ENCODE results near the gene OSBPL10.

The OSBPL10 gene

GRCh38 chr3:31798840-31799239, 182.2 kb downstream of the OSBPL10 start:
- ATAC-seq, result no peak
- TF ChIP-seq OSR1 (CRISPR knock-in tag; IDR thresholded peaks at IDR 0.05) (no peak), ARNTL (CRISPR knock-in tag; IDR thresholded peaks at IDR 0.05; ENCODE audit: borderline replicate concordance, low read depth) (no peak), ZC3H10 (CRISPR knock-in tag; IDR thresholded peaks at IDR 0.05) (no peak), PATZ1 (CRISPR knock-in tag; IDR thresholded peaks at IDR 0.05; ENCODE audit: borderline replicate concordance) (no peak), ZNF565 (CRISPR knock-in tag; conservative IDR thresholded peaks at IDR 0.05; ENCODE audit: low read depth) (no peak), BACH2 (CRISPR knock-in tag; IDR thresholded peaks at IDR 0.05; ENCODE audit: borderline replicate concordance) (no peak), ZFP30 (CRISPR knock-in tag; IDR thresholded peaks at IDR 0.05) (no peak), ZNF70 (CRISPR knock-in tag; IDR thresholded peaks at IDR 0.05) (no peak), SNAI2 (CRISPR knock-in tag; IDR thresholded peaks at IDR 0.05) (no peak), ISL1 (CRISPR knock-in tag; IDR thresholded peaks at IDR 0.05) (no peak)
- TF ChIP-seq, protein P1, sequence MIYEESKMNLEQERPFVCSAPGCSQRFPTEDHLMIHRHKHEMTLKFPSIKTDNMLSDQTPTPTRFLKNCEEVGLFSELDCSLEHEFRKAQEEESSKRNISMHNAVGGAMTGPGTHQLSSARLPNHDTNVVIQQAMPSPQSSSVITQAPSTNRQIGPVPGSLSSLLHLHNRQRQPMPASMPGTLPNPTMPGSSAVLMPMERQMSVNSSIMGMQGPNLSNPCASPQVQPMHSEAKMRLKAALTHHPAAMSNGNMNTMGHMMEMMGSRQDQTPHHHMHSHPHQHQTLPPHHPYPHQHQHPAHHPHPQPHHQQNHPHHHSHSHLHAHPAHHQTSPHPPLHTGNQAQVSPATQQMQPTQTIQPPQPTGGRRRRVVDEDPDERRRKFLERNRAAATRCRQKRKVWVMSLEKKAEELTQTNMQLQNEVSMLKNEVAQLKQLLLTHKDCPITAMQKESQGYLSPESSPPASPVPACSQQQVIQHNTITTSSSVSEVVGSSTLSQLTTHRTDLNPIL (CRISPR knock-in tag; IDR thresholded peaks at IDR 0.05; ENCODE audit: low read depth), result no peak

- TF ChIP-seq, protein P1 (CRISPR knock-in tag; IDR thresholded peaks at IDR 0.05; ENCODE audit: low read depth), result no peak
- no peak for TF ChIP-seq PATZ1 (CRISPR knock-in tag; IDR thresholded peaks at IDR 0.05; ENCODE audit: borderline replicate concordance)
- no peak for TF ChIP-seq ZNF565 (CRISPR knock-in tag; conservative IDR thresholded peaks at IDR 0.05; ENCODE audit: low read depth)
- no peak for ATAC-seq
Observed at GRCh38 chr3:31793821-31794220, 187.2 kb downstream of the OSBPL10 start.

DNA sequence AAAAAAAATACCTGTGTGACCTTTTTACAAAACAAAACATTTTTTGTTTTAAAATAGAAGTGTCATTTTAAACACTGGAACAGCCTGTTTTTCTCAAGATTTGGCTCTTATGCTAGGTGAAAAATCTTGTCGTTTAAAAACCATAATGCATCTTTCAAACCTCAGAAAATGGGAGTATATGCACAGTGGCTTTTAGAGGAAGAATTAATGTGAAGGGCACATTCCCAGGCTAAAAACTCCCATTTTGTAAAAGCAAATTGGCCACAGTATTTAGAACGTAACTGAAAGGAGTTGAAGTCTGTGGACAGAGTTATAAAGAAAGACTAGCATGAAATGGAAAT, 190.0 kb downstream of the OSBPL10 start:
- no peak for TF ChIP-seq CSDC2 (CRISPR knock-in tag; IDR thresholded peaks at IDR 0.05)
- no peak for ATAC-seq

- no peak for ATAC-seq
- TF ChIP-seq, protein P1 (CRISPR knock-in tag; IDR thresholded peaks at IDR 0.05; ENCODE audit: low read depth), result no peak
- no peak for TF ChIP-seq ARNTL (CRISPR knock-in tag; IDR thresholded peaks at IDR 0.05; ENCODE audit: borderline replicate concordance, low read depth)
- TF ChIP-seq POU6F1 (CRISPR knock-in tag; IDR thresholded peaks at IDR 0.05; ENCODE audit: borderline replicate concordance, low read depth), result no peak
- TF ChIP-seq SNAI2 (CRISPR knock-in tag; IDR thresholded peaks at IDR 0.05), result no peak
- TF ChIP-seq, protein P2, sequence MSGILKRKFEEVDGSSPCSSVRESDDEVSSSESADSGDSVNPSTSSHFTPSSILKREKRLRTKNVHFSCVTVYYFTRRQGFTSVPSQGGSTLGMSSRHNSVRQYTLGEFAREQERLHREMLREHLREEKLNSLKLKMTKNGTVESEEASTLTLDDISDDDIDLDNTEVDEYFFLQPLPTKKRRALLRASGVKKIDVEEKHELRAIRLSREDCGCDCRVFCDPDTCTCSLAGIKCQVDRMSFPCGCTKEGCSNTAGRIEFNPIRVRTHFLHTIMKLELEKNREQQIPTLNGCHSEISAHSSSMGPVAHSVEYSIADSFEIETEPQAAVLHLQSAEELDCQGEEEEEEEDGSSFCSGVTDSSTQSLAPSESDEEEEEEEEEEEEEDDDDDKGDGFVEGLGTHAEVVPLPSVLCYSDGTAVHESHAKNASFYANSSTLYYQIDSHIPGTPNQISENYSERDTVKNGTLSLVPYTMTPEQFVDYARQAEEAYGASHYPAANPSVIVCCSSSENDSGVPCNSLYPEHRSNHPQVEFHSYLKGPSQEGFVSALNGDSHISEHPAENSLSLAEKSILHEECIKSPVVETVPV (CRISPR knock-in tag; IDR thresholded peaks at IDR 0.05), result no peak
- TF ChIP-seq OSR1 (CRISPR knock-in tag; IDR thresholded peaks at IDR 0.05), result no peak
- no peak for TF ChIP-seq ZNF8 (CRISPR knock-in tag; IDR thresholded peaks at IDR 0.05)
- no peak for TF ChIP-seq GLIS3 (CRISPR knock-in tag; IDR thresholded peaks at IDR 0.05)
- no peak for TF ChIP-seq ZNF70 (CRISPR knock-in tag; IDR thresholded peaks at IDR 0.05)
- TF ChIP-seq TSHZ2 (CRISPR knock-in tag; IDR thresholded peaks at IDR 0.05), result no peak
- TF ChIP-seq ZNF565 (CRISPR knock-in tag; conservative IDR thresholded peaks at IDR 0.05; ENCODE audit: low read depth), result no peak
Observed at GRCh38 chr3:31790193-31791089, 190.6 kb downstream of the OSBPL10 start.

All from SK-N-SH treated with all-trans-retinoic acid at 6 μM for 48 hours (cell line).